ENCODE measurements around the gene EEF1AKMT2. TPM values are rescaled to one million over a fixed set of nuclear protein-coding genes. Genes with fewer than 3 reads are reported as not detected.

EEF1AKMT2 gene
- total RNA-seq, 1 experiment from 2014 or later = 32.2 TPM

- intact Hi-C loops (cut with micrococcal nuclease; ENCODE audit: unreplicated experiment) = no loop called here
- Histone ChIP-seq H3K4me1 (ENCODE audit: insufficient read depth, low read length, poor library complexity, severe bottlenecking) (no peaks in the 10 kb centered on the region), H3K27me3 (replicated peaks; ENCODE audit: insufficient read depth, low read depth, low read length, poor library complexity) (no peaks in the 10 kb centered on the region), H3K9me3 (ENCODE audit: low read depth, low read length, poor library complexity, severe bottlenecking) (no peaks in the 10 kb centered on the region), H3K27ac (ENCODE audit: low read depth, low read length, poor library complexity, severe bottlenecking) (no peak overlapping the region), H3K4me3 (ENCODE audit: low read depth, low read length, poor library complexity, severe bottlenecking) (no peak overlapping the region), H3K36me3 (ENCODE audit: insufficient read depth, low read length, poor library complexity, severe bottlenecking) (peaks cover 5% of the 10 kb centered on the region)
- TF ChIP-seq EZH2 (IDR thresholded peaks at IDR 0.05; ENCODE audit: borderline replicate concordance, low read depth, low read length, poor library complexity, severe bottlenecking) (no peak), CTCF (conservative IDR thresholded peaks at IDR 0.05; ENCODE audit: low read depth, low read length) (no peak)
- CTCF ChIA-PET = no interaction called here
- no peak for DNase-seq (ENCODE audit: low spot score)
- POLR2A ChIA-PET (ENCODE audit: low non-redundant PET) = no interaction called here
- no TSS peak for BruUV-seq (replicated peaks)
These were observed 29.8 kb upstream of the EEF1AKMT2 start for GRCh38 chr10:124821520-124821919.

GRCh38 chr10:124820121-124820520 is 28.4 kb upstream of the EEF1AKMT2 start:
- DNase-seq (ENCODE audit: low spot score) = no peak
- H3K36me3 ChIP-seq (ENCODE audit: insufficient read depth, low read length, poor library complexity, severe bottlenecking) = peaks cover 5% of the 10 kb centered on the region
- H3K4me1 ChIP-seq (ENCODE audit: insufficient read depth, low read length, poor library complexity, severe bottlenecking) = no peaks in the 10 kb centered on the region
- H3K9me3 ChIP-seq (ENCODE audit: low read depth, low read length, poor library complexity, severe bottlenecking) = no peaks in the 10 kb centered on the region
- no peak for TF ChIP-seq EZH2 (IDR thresholded peaks at IDR 0.05; ENCODE audit: borderline replicate concordance, low read depth, low read length, poor library complexity, severe bottlenecking)
- TF ChIP-seq CTCF (conservative IDR thresholded peaks at IDR 0.05; ENCODE audit: low read depth, low read length) = no peak
- ChIA-PET CTCF (no interaction called here), POLR2A (ENCODE audit: low non-redundant PET) (no interaction called here)
- no peak overlapping the region for H3K4me3 ChIP-seq (ENCODE audit: low read depth, low read length, poor library complexity, severe bottlenecking)
- no peaks in the 10 kb centered on the region for H3K27me3 ChIP-seq (replicated peaks; ENCODE audit: insufficient read depth, low read depth, low read length, poor library complexity)
- no peak overlapping the region for H3K27ac ChIP-seq (ENCODE audit: low read depth, low read length, poor library complexity, severe bottlenecking)
- no TSS peak for BruUV-seq (replicated peaks)
- intact Hi-C loops (cut with micrococcal nuclease; ENCODE audit: unreplicated experiment) = no loop called here

- Histone ChIP-seq H3K36me3 (ENCODE audit: insufficient read depth, low read length, poor library complexity, severe bottlenecking) (no peaks in the 10 kb centered on the region), H3K27ac (ENCODE audit: low read depth, low read length, poor library complexity, severe bottlenecking) (peak overlapping the region; percentile 86), H3K4me3 (ENCODE audit: low read depth, low read length, poor library complexity, severe bottlenecking) (peak overlapping the region; percentile 91), H3K27me3 (replicated peaks; ENCODE audit: insufficient read depth, low read depth, low read length, poor library complexity) (no peaks in the 10 kb centered on the region), H3K9me3 (ENCODE audit: low read depth, low read length, poor library complexity, severe bottlenecking) (no peaks in the 10 kb centered on the region), H3K4me1 (ENCODE audit: insufficient read depth, low read length, poor library complexity, severe bottlenecking) (peaks cover 7% of the 10 kb centered on the region)
- BruUV-seq (replicated peaks) = no TSS peak
- DNase-seq (ENCODE audit: low spot score) = no peak
- intact Hi-C loops (cut with micrococcal nuclease; ENCODE audit: unreplicated experiment) = no loop called here
- TF ChIP-seq CTCF (conservative IDR thresholded peaks at IDR 0.05; ENCODE audit: low read depth, low read length) (no peak), EZH2 (IDR thresholded peaks at IDR 0.05; ENCODE audit: borderline replicate concordance, low read depth, low read length, poor library complexity, severe bottlenecking) (no peak)
- CTCF ChIA-PET = no interaction called here
- POLR2A ChIA-PET (ENCODE audit: low non-redundant PET) = interaction anchor here (1.2 kb wide), 1 partner anchor 11 kb away, joined by 5 read pairs; the partner anchor contains the start of gene EEF1AKMT2
These were observed 10.6 kb upstream of the EEF1AKMT2 start for GRCh38 chr10:124802313-124802675.
